Osteocyte (in vitro differentiated cells): ENCODE data around the gene KRTAP10-5. TPM values are rescaled to one million over a fixed set of nuclear protein-coding genes. Genes with fewer than 3 reads are reported as not detected.

Source experiments
- DNase-seq: peaks from one replicate; pipeline ENCODE4 v3.0.0; 2021; ENCODE audit warnings: mixed read lengths; ENCODE audit not compliant: unreplicated experiment; ENCODE audit errors: extremely low spot score
- H3K27ac Mint-ChIP-seq: one replicate; pipeline ENCODE4 v1.8.0; 2021; ENCODE audit warnings: mild to moderate bottlenecking, mixed read lengths; ENCODE audit not compliant: unreplicated experiment
- H3K27me3 Mint-ChIP-seq: one replicate; pipeline ENCODE4 v1.8.0; 2021; ENCODE audit warnings: mixed read lengths; ENCODE audit not compliant: unreplicated experiment
- H3K36me3 Mint-ChIP-seq: one replicate; pipeline ENCODE4 v1.8.0; 2021; ENCODE audit warnings: mixed read lengths; ENCODE audit not compliant: unreplicated experiment
- H3K4me1 Mint-ChIP-seq: one replicate; pipeline ENCODE4 v1.8.0; 2021; ENCODE audit warnings: mixed read lengths; ENCODE audit not compliant: unreplicated experiment
- H3K4me3 Mint-ChIP-seq: one replicate; pipeline ENCODE4 v1.8.0; 2021; ENCODE audit warnings: mild to moderate bottlenecking, moderate library complexity, mixed read lengths; ENCODE audit not compliant: unreplicated experiment
- H3K9me3 Mint-ChIP-seq: one replicate; pipeline ENCODE4 v1.8.0; 2021; ENCODE audit warnings: mixed read lengths; ENCODE audit not compliant: unreplicated experiment
- total RNA-seq: library from RNA; stranded (reverse); gene quantifications from 2 replicates; pipeline ENCODE4 v1.2.1, GENCODE V29; 2021
- TF ChIP-seq, protein P1 (sequence below): fragments of 200-600 bp; sonication (generic); IDR thresholded peaks from 2 replicates; pipeline ENCODE4 v1.5.0; 2021; ENCODE audit warnings: antibody characterized with exemption, mild to moderate bottlenecking, moderate library complexity

Gene KRTAP10-5
- total RNA-seq, 1 donor from 2014 or later: not detected

- H3K36me3 Mint-ChIP-seq: no peaks in the 10 kb centered on the region
- H3K27me3 Mint-ChIP-seq: peaks cover 25% of the 10 kb centered on the region
- TF ChIP-seq, protein P1, sequence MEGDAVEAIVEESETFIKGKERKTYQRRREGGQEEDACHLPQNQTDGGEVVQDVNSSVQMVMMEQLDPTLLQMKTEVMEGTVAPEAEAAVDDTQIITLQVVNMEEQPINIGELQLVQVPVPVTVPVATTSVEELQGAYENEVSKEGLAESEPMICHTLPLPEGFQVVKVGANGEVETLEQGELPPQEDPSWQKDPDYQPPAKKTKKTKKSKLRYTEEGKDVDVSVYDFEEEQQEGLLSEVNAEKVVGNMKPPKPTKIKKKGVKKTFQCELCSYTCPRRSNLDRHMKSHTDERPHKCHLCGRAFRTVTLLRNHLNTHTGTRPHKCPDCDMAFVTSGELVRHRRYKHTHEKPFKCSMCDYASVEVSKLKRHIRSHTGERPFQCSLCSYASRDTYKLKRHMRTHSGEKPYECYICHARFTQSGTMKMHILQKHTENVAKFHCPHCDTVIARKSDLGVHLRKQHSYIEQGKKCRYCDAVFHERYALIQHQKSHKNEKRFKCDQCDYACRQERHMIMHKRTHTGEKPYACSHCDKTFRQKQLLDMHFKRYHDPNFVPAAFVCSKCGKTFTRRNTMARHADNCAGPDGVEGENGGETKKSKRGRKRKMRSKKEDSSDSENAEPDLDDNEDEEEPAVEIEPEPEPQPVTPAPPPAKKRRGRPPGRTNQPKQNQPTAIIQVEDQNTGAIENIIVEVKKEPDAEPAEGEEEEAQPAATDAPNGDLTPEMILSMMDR: no peak
- no peak for DNase-seq
- H3K4me1 Mint-ChIP-seq: peaks cover 3% of the 10 kb centered on the region
- peaks cover 26% of the 10 kb centered on the region for H3K9me3 Mint-ChIP-seq
- no peak overlapping the region for H3K4me3 Mint-ChIP-seq
- H3K27ac Mint-ChIP-seq: no peak overlapping the region
Measured at GRCh38 chr21:44581158-44581557, 754 bp upstream of the KRTAP10-5 start.

DNA sequence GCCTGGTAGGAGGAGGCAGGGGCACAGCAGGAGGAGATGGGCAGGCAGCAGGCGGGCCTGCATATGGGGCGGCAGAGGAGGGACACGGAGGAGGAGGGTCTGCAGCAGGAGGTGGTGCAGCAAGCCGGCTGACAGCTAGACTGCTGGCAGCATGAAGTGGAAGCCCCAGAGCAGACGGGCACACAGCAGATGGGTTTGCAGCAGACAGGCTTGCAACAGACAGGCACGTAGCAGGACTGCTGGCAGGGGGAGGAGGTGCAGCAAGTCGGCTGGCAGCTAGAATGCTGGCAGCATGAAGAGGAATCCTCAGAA is 615 bp downstream of the KRTAP10-5 start:
- H3K36me3 Mint-ChIP-seq: no peaks in the 10 kb centered on the region
- H3K9me3 Mint-ChIP-seq: peaks cover 26% of the 10 kb centered on the region
- H3K4me3 Mint-ChIP-seq: no peak overlapping the region
- H3K27ac Mint-ChIP-seq: no peak overlapping the region
- DNase-seq: peak; percentile 40
- TF ChIP-seq, protein P1: no peak
- H3K4me1 Mint-ChIP-seq: peaks cover 3% of the 10 kb centered on the region
- peaks cover 16% of the 10 kb centered on the region for H3K27me3 Mint-ChIP-seq

DNA sequence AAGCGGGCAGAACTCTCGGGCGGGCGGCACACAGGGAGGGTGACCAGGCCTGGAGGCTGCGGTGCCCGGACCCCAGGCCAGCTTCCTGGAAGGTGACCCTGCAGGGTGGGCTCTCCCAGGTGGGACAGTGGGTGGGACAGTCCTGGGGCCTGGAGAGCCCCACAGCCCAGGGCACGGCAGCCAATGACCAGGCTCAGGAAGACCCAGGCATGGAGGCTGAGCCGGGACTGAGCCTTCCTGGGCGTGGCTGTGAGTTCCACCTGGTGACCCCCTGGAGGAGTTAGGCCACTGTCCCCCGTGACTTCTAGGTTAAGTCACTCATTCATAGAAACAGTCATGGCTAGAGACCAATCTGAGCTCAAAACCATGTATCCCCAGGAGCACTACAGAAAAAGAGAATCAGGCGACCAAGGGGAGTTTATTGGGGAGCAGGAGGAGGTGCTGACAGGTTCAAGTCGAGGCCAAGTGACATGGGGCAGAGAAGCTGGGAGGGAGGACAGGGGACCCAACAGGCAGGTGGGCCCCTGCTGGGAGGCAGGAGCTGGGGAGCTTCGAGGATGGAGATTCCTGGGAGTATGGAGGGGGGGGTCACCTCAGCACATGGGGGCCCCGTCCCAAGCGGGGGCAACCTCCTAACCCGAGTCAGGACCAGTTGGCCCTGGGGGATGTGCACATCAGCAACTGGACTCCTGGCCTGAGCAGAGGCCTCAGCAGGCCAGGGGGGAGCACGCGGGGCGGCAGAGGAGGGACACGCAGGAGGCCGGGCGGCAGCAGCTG is 1.2 kb downstream of the KRTAP10-5 start:
- Mint-ChIP-seq H3K27ac (no peak overlapping the region), H3K4me3 (no peak overlapping the region), H3K36me3 (no peaks in the 10 kb centered on the region), H3K4me1 (peaks cover 3% of the 10 kb centered on the region), H3K27me3 (peaks cover 13% of the 10 kb centered on the region), H3K9me3 (peaks cover 26% of the 10 kb centered on the region)
- peak; percentile 79 for DNase-seq
- TF ChIP-seq, protein P1: no peak

- H3K27ac Mint-ChIP-seq: no peak overlapping the region
- peaks cover 7% of the 10 kb centered on the region for H3K27me3 Mint-ChIP-seq
- TF ChIP-seq, protein P1: no peak
- H3K4me1 Mint-ChIP-seq: peaks cover 3% of the 10 kb centered on the region
- DNase-seq: peak; percentile 73
- no peaks in the 10 kb centered on the region for H3K36me3 Mint-ChIP-seq
- peaks cover 26% of the 10 kb centered on the region for H3K9me3 Mint-ChIP-seq
- no peak overlapping the region for H3K4me3 Mint-ChIP-seq
Measured at GRCh38 chr21:44578371-44579055, 1.9 kb downstream of the KRTAP10-5 start.

- Mint-ChIP-seq H3K9me3 (peaks cover 22% of the 10 kb centered on the region), H3K4me1 (no peaks in the 10 kb centered on the region)
- DNase-seq: no peak
Measured at GRCh38 chr21:44576025-44576420, 4.4 kb downstream of the KRTAP10-5 start.

More at GRCh38 chr21:44576025-44576420, 4.4 kb downstream of the KRTAP10-5 start:
- H3K27ac Mint-ChIP-seq: no peak overlapping the region
- no peaks in the 10 kb centered on the region for H3K27me3 Mint-ChIP-seq
- no peak overlapping the region for H3K4me3 Mint-ChIP-seq
- H3K36me3 Mint-ChIP-seq: no peaks in the 10 kb centered on the region
- TF ChIP-seq, protein P1: no peak
